K562 (cell line): ENCODE results near the gene PCYT1A. TPM values are rescaled to one million over a fixed set of nuclear protein-coding genes. Genes with fewer than 3 reads are reported as not detected.
A peak's percentile ranks its signal among the peaks of the same experiment; 100 is the strongest.

ENCODE experiments used
- ATAC-seq: fragments of 200-7000 bp; cut with Tn5 transposase; 3 replicates; pipeline ENCODE4 v1.9.1; 2020; ENCODE audit warnings: moderate library complexity
- BruUV-seq: library from RNA; stranded (reverse); fragments of 400-500 nt; replicated peaks from 2 replicates; lab custom pipeline; 2021; lab: Mats Ljungman, UMichigan
- CTCF ChIA-PET: fragments of 300-600 bp; formaldehyde crosslinking; extraction: SDS; loops from one replicate; lab custom pipeline; 2021; ENCODE audit warnings: low intra/inter-chr PET ratio; lab: Yijun Ruan, JAX
- POLR2A ChIA-PET: fragments of 300-600, 350-650 bp; sonication (Branson Sonifier 250); formaldehyde crosslinking; extraction: SDS; loops from one replicate; lab custom pipeline; 2021; ENCODE audit warnings: antibody characterized with exemption, inconsistent platforms; lab: Yijun Ruan, JAX
- DNase-seq, 4 experiments: peaks; one replicate each; pipeline versions ENCODE4 v3.0.0 to v3.0.0-alpha.2; 2011 to 2018; ENCODE audit warnings: low spot score in 3 of 4, mixed read lengths in 3 of 4; ENCODE audit errors: extremely low read depth in 1 of 4
- FAIRE-seq: peaks from 2 replicates; lab custom pipeline; 2011; peaks lifted over from hg19 to GRCh38; lab: Jason Lieb, UNC
- H2AFZ ChIP-seq: 2 replicates; pipeline ENCODE4 v1.6.0; 2011; ENCODE audit warnings: low read depth, low read length, control low read depth, inconsistent platforms
- H3K27ac ChIP-seq: fragments of 200-600 bp; 3 replicates; pipeline ENCODE4 v1.8.0; 2011; ENCODE audit warnings: low read depth, mild to moderate bottlenecking, control low read depth, inconsistent platforms, low read length, moderate library complexity, mixed read lengths; ENCODE audit errors: extremely low read depth
- H3K27me3 ChIP-seq, 2 experiments: fragments of 300-600 bp in 1 of 2; 2 replicates in 1 of 2; 3 replicates in 1 of 2; pipeline versions ENCODE4 v1.6.0 to v1.8.0; 2011; ENCODE audit warnings: inconsistent platforms in 2 of 2, low read length in 2 of 2, mild to moderate bottlenecking in 1 of 2, mixed read lengths in 1 of 2, moderate library complexity in 1 of 2; ENCODE audit not compliant: control insufficient read depth in 2 of 2, insufficient read depth in 2 of 2
- H3K36me3 ChIP-seq: fragments of 300-600 bp; 3 replicates; pipeline ENCODE4 v1.8.0; 2011; ENCODE audit warnings: mild to moderate bottlenecking, low read length, inconsistent platforms; ENCODE audit not compliant: control insufficient read depth, insufficient read depth
- H3K4me1 ChIP-seq, 2 experiments: fragments of 200-600 bp in 1 of 2; replicated peaks in 1 of 2; 2 replicates in 1 of 2; 3 replicates in 1 of 2; pipeline versions ENCODE4 v1.5.1 to v1.8.0; 2011; ENCODE audit warnings: inconsistent platforms in 2 of 2, low read length in 2 of 2, mild to moderate bottlenecking in 1 of 2, mixed read lengths in 1 of 2, moderate library complexity in 1 of 2; ENCODE audit not compliant: control insufficient read depth in 2 of 2, insufficient read depth in 2 of 2
- H3K4me2 ChIP-seq: 2 replicates; pipeline ENCODE4 v1.6.1; 2011; ENCODE audit warnings: low read length, control low read depth, inconsistent platforms, mixed read lengths; ENCODE audit not compliant: insufficient read depth
- H3K4me3 ChIP-seq: fragments of 200-600 bp; sonication (generic), shearing (Covaris generic); 2 replicates; pipeline ENCODE4 v1.5.1; 2016; ENCODE audit warnings: control low read depth, inconsistent platforms
- H3K79me2 ChIP-seq: fragments of 200-600 bp; 3 replicates; pipeline ENCODE4 v1.8.0; 2011; ENCODE audit warnings: low read length, inconsistent platforms; ENCODE audit not compliant: control insufficient read depth, insufficient read depth
- H3K9ac ChIP-seq, 2 experiments: 2 replicates each; pipeline versions ENCODE4 v1.6.0 to v1.6.1; 2011; ENCODE audit warnings: low read depth in 2 of 2, low read length in 2 of 2, control low read depth in 1 of 2, inconsistent platforms in 1 of 2, mild to moderate bottlenecking in 1 of 2, mixed read lengths in 1 of 2; ENCODE audit not compliant: insufficient read depth in 1 of 2
- H3K9me1 ChIP-seq: one replicate; pipeline ENCODE4 v1.6.0; 2011; ENCODE audit warnings: inconsistent platforms, mild to moderate bottlenecking, low read length, moderate library complexity; ENCODE audit not compliant: control insufficient read depth, insufficient read depth
- H3K9me3 ChIP-seq: replicated peaks from 2 replicates; pipeline ENCODE4 v1.5.1; 2011; ENCODE audit warnings: low read depth, low read length, inconsistent platforms; ENCODE audit not compliant: control insufficient read depth, insufficient read depth
- H4K20me1 ChIP-seq: replicated peaks from 2 replicates; pipeline ENCODE4 v1.6.1; 2011; ENCODE audit warnings: low read length, inconsistent platforms, mixed read lengths; ENCODE audit not compliant: control insufficient read depth, insufficient read depth
- ETV6 ChIP-seq, 3 experiments: fragments of 150-350 bp in 1 of 3; sonication (generic) in 1 of 3; formaldehyde crosslinking in 1 of 3; IDR thresholded peaks; 2 replicates each; pipeline versions ENCODE4 v1.6.1 to v1.8.0; 2014 to 2022; ENCODE audit warnings: borderline replicate concordance in 2 of 3, low read depth in 2 of 3, antibody characterized with exemption in 1 of 3, low read length in 1 of 3, mild to moderate bottlenecking in 1 of 3, missing genetic modification reagents in 1 of 3
- THAP12 ChIP-seq: fragments of 250-450 bp; sonication (Bioruptor Pico); IDR thresholded peaks from 2 replicates; pipeline ENCODE4 v1.9.0; 2021; ENCODE audit warnings: mild to moderate bottlenecking, inconsistent platforms
- WGBS: fragments of 100-300 bp; shearing (Covaris generic); methylation state at CpG from one replicate; pipeline ENCODE4 v1.1.6; 2016; ENCODE audit warnings: low coverage, mixed read lengths; ENCODE audit not compliant: insufficient coverage; ENCODE audit errors: missing lambda C conversion rate; 5-methylcytosine and 5-hydroxymethylcytosine counted together
- in situ Hi-C: fragments of 300-500 bp; cut with MboI; formaldehyde crosslinking; loops from 4 replicates; pipeline ENCODE4 v1.15.0; 2018; ENCODE audit warnings: inconsistent platforms, mixed read lengths
- intact Hi-C: fragments of 100-400 bp; cut with micrococcal nuclease; formaldehyde crosslinking; loops from 2 replicates; pipeline ENCODE4 v1.14.2; 2022
- polyA plus RNA-seq, 8 experiments: library from polyadenylated mRNA; depleted of rRNA in 4 of 8; stranded (reverse) in 5 of 8; unstranded in 3 of 8; fragments of >200 nt; fragmentation: Nextera tagmentation in 2 of 8; fragmentation: Illumina TruSeq in 1 of 8; extraction: Ambion mirVana in 2 of 8; extraction: Trizol in 1 of 8; gene quantifications; 2 replicates each; pipeline versions ENCODE4 v1.2.1 to v1.2.3, GENCODE V29; 2011 to 2014; ENCODE audit warnings: inconsistent platforms in 1 of 8, missing spikeins in 1 of 8
- total RNA-seq, 7 experiments: library from RNA; depleted of rRNA in 6 of 7; stranded (reverse); fragments of >200 nt in 6 of 7; fragmentation: Illumina TruSeq in 2 of 7; extraction: Trizol in 2 of 7; gene quantifications; 2 replicates each; pipeline versions ENCODE4 v1.2.1 to v1.2.3, GENCODE V29; 2011 to 2021; ENCODE audit warnings: low replicate concordance in 1 of 7

The PCYT1A gene
- total and polyA plus RNA-seq, 9 of the 15 experiments (the other 6 are each of a cell fraction or from before 2014, with no cell fraction given) = 13.4 to 62.8 (median 49.4) TPM

GRCh38 chr3:196280689-196281440, 6.7 kb downstream of the PCYT1A start:
- no peak overlapping the region for H3K9ac ChIP-seq
- POLR2A ChIA-PET = interaction anchor here (0.6 to 2.0 kb wide), 5 partner anchors 8 to 242 kb away, joined by 3 to 9 read pairs (median 6); no protein-coding TSS in a partner anchor
- in situ Hi-C loops = no loop called here
- peaks cover 23 to 55% of the 10 kb centered on the region in 2 experiments for H3K4me1 ChIP-seq
- no peaks in the 10 kb centered on the region for H3K9me3 ChIP-seq
- H3K9me1 ChIP-seq = no peaks in the 10 kb centered on the region
- CTCF ChIA-PET = no interaction called here
- no peak for FAIRE-seq
- no peaks in the 10 kb centered on the region for H3K27me3 ChIP-seq
- H2AFZ ChIP-seq = no peak overlapping the region
- no peak for ATAC-seq
- BruUV-seq = no TSS peak
- intact Hi-C loops = no loop called here
- WGBS = 72% methylated on average over 7 of the region's 7 CpGs
- no peak overlapping the region for H3K27ac ChIP-seq
- H4K20me1 ChIP-seq = no peaks in the 10 kb centered on the region
- H3K4me3 ChIP-seq = no peak overlapping the region
- DNase-seq = no peak
- TF ChIP-seq THAP12 (CRISPR knock-in tag) (no peak), ETV6 (IDR thresholded peaks at IDR 0.05; ENCODE audit: borderline replicate concordance in 1 of 2, low read depth in 2 of 2, low read length in 1 of 2) (0 out of 4 replicates have a peak, but pooled peaks of 1 of the 2 experiments have one; percentile 8), ETV6 (CRISPR knock-in tag; IDR thresholded peaks at IDR 0.05; ENCODE audit: borderline replicate concordance) (no peak)
- no peak overlapping the region for H3K4me2 ChIP-seq
- H3K79me2 ChIP-seq = peaks cover 87% of the 10 kb centered on the region
- H3K36me3 ChIP-seq = peaks cover 11% of the 10 kb centered on the region
